Measurements from ENCODE around the gene TCF7.
A peak's percentile ranks its signal among the peaks of the same experiment; 100 is the strongest.

Gene TCF7

GRCh38 chr5:134175921-134176510 lies 61.5 kb downstream of the TCF7 start:
- H3K4me3 ChIP-seq (replicated peaks; ENCODE audit: insufficient read depth, low read length): peak overlapping the region; percentile 71
- H3K27me3 ChIP-seq (ENCODE audit: insufficient read depth, poor library complexity, severe bottlenecking): no peaks in the 10 kb centered on the region
- no peak for DNase-seq (ENCODE audit: low read depth in 1 of 2, low spot score in 1 of 2)
- H3K27ac ChIP-seq (replicated peaks): peak overlapping the region; percentile 97
- TF ChIP-seq, protein P1, sequence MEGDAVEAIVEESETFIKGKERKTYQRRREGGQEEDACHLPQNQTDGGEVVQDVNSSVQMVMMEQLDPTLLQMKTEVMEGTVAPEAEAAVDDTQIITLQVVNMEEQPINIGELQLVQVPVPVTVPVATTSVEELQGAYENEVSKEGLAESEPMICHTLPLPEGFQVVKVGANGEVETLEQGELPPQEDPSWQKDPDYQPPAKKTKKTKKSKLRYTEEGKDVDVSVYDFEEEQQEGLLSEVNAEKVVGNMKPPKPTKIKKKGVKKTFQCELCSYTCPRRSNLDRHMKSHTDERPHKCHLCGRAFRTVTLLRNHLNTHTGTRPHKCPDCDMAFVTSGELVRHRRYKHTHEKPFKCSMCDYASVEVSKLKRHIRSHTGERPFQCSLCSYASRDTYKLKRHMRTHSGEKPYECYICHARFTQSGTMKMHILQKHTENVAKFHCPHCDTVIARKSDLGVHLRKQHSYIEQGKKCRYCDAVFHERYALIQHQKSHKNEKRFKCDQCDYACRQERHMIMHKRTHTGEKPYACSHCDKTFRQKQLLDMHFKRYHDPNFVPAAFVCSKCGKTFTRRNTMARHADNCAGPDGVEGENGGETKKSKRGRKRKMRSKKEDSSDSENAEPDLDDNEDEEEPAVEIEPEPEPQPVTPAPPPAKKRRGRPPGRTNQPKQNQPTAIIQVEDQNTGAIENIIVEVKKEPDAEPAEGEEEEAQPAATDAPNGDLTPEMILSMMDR (IDR thresholded peaks at IDR 0.05; ENCODE audit: insufficient read depth, low read length): no peak
- TF ChIP-seq, protein P2, sequence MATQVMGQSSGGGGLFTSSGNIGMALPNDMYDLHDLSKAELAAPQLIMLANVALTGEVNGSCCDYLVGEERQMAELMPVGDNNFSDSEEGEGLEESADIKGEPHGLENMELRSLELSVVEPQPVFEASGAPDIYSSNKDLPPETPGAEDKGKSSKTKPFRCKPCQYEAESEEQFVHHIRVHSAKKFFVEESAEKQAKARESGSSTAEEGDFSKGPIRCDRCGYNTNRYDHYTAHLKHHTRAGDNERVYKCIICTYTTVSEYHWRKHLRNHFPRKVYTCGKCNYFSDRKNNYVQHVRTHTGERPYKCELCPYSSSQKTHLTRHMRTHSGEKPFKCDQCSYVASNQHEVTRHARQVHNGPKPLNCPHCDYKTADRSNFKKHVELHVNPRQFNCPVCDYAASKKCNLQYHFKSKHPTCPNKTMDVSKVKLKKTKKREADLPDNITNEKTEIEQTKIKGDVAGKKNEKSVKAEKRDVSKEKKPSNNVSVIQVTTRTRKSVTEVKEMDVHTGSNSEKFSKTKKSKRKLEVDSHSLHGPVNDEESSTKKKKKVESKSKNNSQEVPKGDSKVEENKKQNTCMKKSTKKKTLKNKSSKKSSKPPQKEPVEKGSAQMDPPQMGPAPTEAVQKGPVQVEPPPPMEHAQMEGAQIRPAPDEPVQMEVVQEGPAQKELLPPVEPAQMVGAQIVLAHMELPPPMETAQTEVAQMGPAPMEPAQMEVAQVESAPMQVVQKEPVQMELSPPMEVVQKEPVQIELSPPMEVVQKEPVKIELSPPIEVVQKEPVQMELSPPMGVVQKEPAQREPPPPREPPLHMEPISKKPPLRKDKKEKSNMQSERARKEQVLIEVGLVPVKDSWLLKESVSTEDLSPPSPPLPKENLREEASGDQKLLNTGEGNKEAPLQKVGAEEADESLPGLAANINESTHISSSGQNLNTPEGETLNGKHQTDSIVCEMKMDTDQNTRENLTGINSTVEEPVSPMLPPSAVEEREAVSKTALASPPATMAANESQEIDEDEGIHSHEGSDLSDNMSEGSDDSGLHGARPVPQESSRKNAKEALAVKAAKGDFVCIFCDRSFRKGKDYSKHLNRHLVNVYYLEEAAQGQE (IDR thresholded peaks at IDR 0.05; ENCODE audit: insufficient replicate concordance, low read depth): no peak
- no peak for TF ChIP-seq POLR2AphosphoS5 (IDR thresholded peaks at IDR 0.05; ENCODE audit: low read depth)
- TF ChIP-seq SPI1 (IDR thresholded peaks at IDR 0.05; ENCODE audit: borderline replicate concordance, low read depth): no peak
- TF ChIP-seq GABPA (IDR thresholded peaks at IDR 0.05; ENCODE audit: low read depth): no peak

GRCh38 chr5:134176511-134177368 lies 62.3 kb downstream of the TCF7 start, which contains the start of gene SKP1:
Gene SKP1, minus strand, starts transcription at chr5:134176950. Its CDS starts 2,928 bp downstream, at chr5:134174022.
- no peaks in the 10 kb centered on the region for H3K27me3 ChIP-seq (ENCODE audit: insufficient read depth, poor library complexity, severe bottlenecking)
- H3K27ac ChIP-seq (replicated peaks): peak within 1 kb of the TSS; percentile 97
- TF ChIP-seq GABPA (IDR thresholded peaks at IDR 0.05; ENCODE audit: low read depth) (no peak), POLR2AphosphoS5 (IDR thresholded peaks at IDR 0.05; ENCODE audit: low read depth) (peak; percentile 78; the same call in 1 of the 2 replicates), SPI1 (IDR thresholded peaks at IDR 0.05; ENCODE audit: borderline replicate concordance, low read depth) (no peak)
- TF ChIP-seq, protein P1 (IDR thresholded peaks at IDR 0.05; ENCODE audit: insufficient read depth, low read length): no peak
- TF ChIP-seq, protein P2 (IDR thresholded peaks at IDR 0.05; ENCODE audit: insufficient replicate concordance, low read depth): peak; percentile 48
- peak; percentile 47 to 59 for DNase-seq (ENCODE audit: low read depth in 1 of 2, low spot score in 1 of 2)
- peak within 1 kb of the TSS; percentile 71 for H3K4me3 ChIP-seq (replicated peaks; ENCODE audit: insufficient read depth, low read length)

DNA sequence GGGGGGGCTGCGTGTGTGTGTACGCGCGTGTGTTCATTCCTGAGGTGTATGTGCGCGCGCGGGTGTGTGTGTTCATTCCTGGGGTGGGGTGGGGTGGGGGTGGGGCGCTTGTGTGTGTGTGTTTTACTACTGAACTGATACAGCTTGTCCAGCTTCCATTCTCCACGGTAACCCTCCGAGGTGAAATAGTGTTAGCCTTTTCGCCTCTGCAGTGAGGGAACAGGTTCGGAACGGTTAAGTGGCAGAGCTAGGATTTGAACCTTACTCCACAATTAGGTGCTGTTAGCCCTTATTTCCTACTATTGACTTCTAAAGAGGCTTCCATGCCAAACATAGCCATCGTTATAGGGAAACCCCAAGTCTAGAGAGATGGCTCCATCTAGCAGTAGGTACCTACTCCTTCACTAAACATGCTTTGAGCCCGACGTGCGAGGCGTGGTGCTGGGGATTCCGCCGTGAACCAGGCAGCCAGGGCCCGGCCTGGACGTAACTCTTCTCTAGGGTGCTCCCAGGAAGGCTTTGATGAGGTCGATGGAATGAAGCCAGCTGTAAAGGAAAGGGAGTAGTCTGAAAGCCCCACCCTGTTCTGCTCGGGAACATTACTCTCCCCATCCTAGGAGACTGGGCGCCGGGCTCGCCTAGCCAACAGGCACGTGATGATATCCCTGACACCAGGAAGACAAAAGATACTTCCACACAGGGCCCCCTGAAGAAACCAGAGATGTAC lies 63.1 kb downstream of the TCF7 start:
- H3K27me3 ChIP-seq (ENCODE audit: insufficient read depth, poor library complexity, severe bottlenecking): no peaks in the 10 kb centered on the region
- TF ChIP-seq, protein P2 (IDR thresholded peaks at IDR 0.05; ENCODE audit: insufficient replicate concordance, low read depth): no peak
- no peak for TF ChIP-seq POLR2AphosphoS5 (IDR thresholded peaks at IDR 0.05; ENCODE audit: low read depth)
- no peak for TF ChIP-seq SPI1 (IDR thresholded peaks at IDR 0.05; ENCODE audit: borderline replicate concordance, low read depth)
- no peak for TF ChIP-seq GABPA (IDR thresholded peaks at IDR 0.05; ENCODE audit: low read depth)
- TF ChIP-seq, protein P1 (IDR thresholded peaks at IDR 0.05; ENCODE audit: insufficient read depth, low read length): no peak
- peak overlapping the region; percentile 97 for H3K27ac ChIP-seq (replicated peaks)
- no peak for DNase-seq (ENCODE audit: low read depth in 1 of 2, low spot score in 1 of 2)
- H3K4me3 ChIP-seq (replicated peaks; ENCODE audit: insufficient read depth, low read length): peak overlapping the region; percentile 71

Data from HL-60 (cell line).